GM19455 (cell line): Measurements from ENCODE around the gene ASB10.

Source experiments
- ATAC-seq: cut with Tn5 transposase; IDR thresholded peaks from one replicate; pipeline ENCODE4 v1.9.1; 2021; ENCODE audit not compliant: unreplicated experiment

Gene ASB10

GRCh38 chr7:151137076-151137675 is 49.9 kb downstream of the ASB10 start:
- ATAC-seq: no peak

DNA sequence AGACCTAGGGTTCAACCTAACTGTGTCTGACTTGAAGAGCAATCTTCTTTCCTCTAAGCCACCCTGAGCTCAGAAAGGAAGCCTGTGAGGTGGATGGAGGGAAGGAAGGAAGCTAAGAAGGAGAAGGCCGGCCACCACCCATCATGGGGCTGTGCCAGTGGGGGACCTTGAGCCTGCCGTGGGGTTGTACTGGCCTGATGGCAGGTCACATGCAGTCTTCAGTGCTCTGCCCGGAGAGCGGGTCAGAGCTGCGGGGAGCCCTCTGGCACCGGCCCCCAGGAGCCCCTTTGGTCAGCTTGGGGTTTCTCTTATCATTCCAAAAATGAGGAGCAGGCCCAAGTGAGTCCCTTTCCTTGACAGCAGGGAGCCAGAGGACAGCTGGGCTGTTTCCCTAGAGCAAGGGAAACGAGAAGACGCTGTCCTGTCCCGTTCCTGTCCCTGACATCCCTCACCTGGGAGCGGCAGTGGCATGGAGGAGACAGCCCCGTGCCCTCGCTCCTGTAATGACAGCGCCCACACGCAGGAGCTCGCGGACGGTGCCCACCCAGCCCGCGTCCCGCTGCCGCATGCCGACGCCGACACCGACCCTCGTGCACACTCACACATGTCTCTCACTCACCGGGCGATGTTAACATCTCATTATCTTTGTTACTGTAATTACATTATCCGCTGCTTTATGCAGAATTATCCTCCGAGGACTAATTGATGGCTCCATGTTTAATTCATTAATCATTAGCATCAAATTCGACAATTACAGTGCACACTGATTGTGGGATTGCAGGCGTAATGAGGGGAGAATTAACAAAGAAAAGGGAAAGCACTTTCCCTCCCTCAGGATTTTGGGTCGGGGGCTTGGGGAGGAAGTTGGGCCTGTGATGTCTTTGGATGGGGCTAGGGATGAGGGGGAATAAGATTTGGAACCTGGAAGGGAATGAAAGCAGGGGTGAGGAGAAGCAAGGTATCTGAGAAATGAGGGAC is 50.9 kb downstream of the ASB10 start:
- ATAC-seq: no peak

DNA sequence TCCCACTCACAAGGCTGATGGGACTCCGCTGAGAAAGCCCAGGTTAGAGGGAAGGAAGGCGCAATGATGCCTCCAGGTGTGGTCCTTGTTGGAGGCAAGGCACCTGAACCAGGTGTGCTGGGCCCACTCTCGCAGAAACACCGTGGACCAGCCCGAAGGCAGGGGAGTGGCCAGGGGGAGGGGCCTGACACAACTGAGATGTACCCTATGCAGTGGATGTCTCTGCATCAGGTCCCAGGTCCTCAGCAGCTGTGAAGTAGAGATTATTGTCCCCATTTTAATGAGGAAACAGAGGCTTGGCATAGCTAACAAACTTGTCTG is 51.6 kb downstream of the ASB10 start:
- ATAC-seq: no peak

- ATAC-seq: no peak
Measured at GRCh38 chr7:151134743-151135524, 52.1 kb downstream of the ASB10 start.

DNA sequence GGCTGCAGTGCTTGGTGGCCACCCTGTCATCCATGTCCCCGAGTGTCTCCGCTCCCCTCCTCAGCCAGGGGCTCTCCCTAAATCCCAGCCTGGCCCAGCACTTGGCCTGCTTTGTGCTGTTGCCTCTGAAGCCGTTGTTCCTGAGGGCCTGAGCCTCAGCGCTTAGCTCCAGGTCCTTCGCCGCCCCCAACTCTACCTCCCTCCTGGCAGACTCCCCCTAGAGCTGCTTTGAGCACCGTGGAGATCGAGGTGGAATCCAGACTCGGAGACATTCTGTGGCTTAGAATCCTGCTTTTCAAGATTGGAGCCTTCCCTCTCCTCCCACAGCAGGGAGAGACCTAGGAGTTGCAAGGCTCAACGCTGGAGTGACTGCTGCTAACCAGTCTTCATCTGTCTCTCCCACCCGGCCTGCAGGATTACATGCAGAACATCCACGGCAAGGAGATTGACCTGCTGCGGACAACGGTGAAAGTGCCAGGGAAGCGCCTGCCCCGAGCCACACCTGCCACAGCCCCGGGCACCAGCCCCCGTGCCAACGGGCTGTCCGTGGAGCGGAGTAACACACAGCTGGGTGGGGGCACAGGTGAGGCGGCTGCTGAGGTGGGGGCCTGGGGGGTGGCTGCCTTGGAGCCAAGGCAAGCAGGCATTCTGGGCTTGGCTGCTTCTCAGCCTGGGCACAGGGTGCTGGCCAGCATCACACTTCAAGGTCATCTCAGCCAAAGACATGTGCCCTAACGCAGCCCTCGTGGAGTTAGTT is 52.9 kb downstream of the ASB10 start:
- no peak for ATAC-seq

- no peak for ATAC-seq
Measured at GRCh38 chr7:151133266-151133985, 53.6 kb downstream of the ASB10 start.

- no peak for ATAC-seq
Measured at GRCh38 chr7:151132461-151133205, 54.4 kb downstream of the ASB10 start.

- ATAC-seq: no peak
Measured at GRCh38 chr7:151131592-151132293, 55.3 kb downstream of the ASB10 start.

GRCh38 chr7:151131224-151131591 is 55.8 kb downstream of the ASB10 start:
- ATAC-seq: no peak

DNA sequence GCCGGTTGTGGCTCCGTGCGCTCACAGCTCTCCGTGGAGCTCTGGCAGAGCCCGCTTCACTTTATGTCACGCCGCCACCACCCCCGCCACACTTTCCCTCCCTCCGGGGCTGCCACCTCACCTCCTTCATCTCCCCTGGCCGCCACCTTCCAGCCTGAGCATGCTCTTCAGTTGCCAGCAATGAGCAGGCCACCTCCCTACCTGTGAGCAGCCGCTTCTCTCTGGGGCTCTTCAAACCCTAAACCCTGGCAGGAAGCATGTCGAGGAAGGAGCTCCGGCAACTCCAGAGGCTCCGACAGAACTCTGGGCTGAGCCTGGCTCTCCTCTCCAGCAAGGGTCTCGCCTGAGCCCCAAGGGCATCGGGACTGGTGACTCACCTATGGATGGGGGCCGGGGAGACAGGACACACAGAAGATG is 56.3 kb downstream of the ASB10 start:
- no peak for ATAC-seq

GRCh38 chr7:151129960-151130591 is 57.0 kb downstream of the ASB10 start:
- no peak for ATAC-seq

DNA sequence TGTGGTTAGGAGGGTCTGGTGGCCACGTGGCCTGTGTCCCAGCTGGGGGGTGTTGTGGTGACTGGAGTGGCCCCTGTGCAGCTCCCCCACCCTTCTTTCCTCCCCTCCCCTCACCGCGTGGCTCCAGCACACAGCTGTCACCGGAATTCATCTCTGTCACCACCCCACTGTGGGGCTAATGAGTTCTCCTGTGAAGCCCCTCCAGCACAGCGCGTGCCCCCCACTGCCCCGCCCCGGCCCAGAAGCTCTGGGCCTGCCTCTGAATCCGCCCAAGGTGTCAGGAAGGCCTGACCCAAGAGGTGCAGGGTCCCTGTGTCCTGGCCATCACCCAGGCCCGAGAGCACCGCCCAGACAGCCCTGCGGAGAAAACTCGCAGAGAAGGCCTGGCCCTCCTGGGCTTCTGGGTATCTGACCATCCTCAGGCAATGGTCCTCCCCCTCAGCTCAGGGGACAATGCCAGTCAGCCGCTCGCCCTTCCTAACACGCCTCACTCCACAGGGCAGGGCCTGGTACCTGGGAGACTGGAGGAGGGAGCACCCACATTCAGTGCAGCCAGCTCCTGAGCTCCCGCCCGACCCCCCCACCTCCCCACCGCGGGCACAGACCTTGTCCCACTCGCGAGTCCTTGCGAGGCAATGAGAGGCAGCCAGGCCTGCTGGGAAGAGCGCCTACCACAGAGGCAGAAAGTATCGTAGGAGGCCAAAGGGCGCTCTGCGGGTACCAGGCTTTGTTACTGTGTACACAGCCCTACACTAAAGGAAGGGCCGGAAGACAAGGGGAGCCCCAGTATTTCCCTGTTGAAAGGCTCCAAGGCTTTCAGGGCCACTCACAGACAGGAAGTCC is 57.7 kb downstream of the ASB10 start:
- ATAC-seq: no peak

- no peak for ATAC-seq
Measured at GRCh38 chr7:151128716-151129115, 58.3 kb downstream of the ASB10 start.

DNA sequence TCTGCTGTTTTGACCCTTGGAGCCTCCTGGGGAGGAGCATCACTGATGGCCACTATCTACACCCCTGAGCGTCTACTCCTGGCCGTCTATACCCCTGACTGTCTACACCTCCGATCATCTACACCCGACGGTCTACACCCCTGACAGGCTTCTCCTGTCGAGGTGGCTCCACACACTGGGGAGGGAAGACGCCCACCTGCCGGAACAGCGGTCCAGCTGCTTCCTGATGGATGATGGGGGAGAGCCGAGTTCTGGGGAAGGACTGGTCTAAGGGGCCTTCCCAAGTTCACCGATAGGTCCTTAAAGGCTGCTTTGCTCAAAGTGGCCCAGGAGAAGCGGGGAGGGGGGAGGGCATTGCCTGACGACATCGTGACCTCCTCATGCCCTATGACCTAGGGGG is 58.9 kb downstream of the ASB10 start:
- no peak for ATAC-seq

- no peak for ATAC-seq
Measured at GRCh38 chr7:151126491-151127137, 60.4 kb downstream of the ASB10 start.

DNA sequence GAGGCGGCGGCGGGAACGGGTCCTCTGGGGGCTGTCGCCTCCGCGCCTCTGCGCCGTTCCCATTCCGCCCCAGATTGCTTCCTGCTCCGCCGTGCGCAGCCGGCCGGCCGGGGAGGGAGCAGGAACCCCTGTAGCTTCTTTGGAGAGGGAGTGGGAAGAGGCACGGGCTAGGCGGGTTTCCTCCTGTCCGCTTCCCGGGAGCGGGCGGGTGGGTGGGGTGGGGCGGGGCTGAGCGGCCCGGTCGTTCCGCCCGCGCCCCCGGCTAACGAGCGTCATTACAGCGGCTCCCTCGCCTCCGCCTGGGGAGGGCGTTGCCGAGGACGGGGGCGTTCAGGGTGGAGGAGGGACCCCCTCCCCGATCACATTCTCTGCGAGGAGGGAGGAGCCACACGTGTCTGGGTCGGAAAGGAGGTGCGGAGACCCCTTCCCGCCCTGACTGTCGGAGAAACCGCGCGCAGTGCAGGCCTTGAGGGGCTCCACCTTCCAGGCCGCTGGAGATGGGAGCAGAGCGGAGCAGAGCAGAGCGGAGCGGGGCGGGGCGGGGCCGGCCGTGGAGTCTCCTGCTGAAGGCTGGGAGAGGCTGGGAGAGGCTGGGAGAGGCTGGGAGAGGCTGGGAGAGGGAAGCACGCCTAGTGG is 61.1 kb downstream of the ASB10 start:
- no peak for ATAC-seq
